ENCODE measurements around the gene SGK1. TPM values are rescaled to one million over a fixed set of nuclear protein-coding genes. Genes with fewer than 3 reads are reported as not detected.

Gene SGK1
- total and polyA plus RNA-seq, 2 donors from 2014 or later, result 142 to 324 TPM

GRCh38 chr6:134168590-134169208 is 149.2 kb downstream of the SGK1 start:
- Histone ChIP-seq H3K36me3 (ENCODE audit: control insufficient read depth in 2 of 3, insufficient read depth in 3 of 3, low read length in 3 of 3) (peaks cover 7 to 55% (median 35%) of the 10 kb centered on the region in 3 donors), H3K9ac (ENCODE audit: low read length in 3 of 3) (peak overlapping the region in 1 of 3 donors; percentile 91), H3K4me3 (ENCODE audit: low read length in 3 of 3) (peak overlapping the region in 2 of 3 donors; percentile 94 to 98), H3K9me3 (ENCODE audit: control insufficient read depth in 2 of 3, insufficient read depth in 1 of 3, low read length in 3 of 3) (no peaks in the 10 kb centered on the region), H3K27me3 (ENCODE audit: control insufficient read depth, insufficient read depth, low read length) (no peaks in the 10 kb centered on the region), H3K27ac (ENCODE audit: low read depth in 2 of 2, low read length in 2 of 2) (peak overlapping the region; percentile 10 to 51), H3K4me1 (ENCODE audit: control insufficient read depth in 2 of 3, insufficient read depth in 2 of 3, low read depth in 1 of 3, low read length in 3 of 3) (peaks cover 2 to 19% (median 3%) of the 10 kb centered on the region in 3 donors)
- TF ChIP-seq CTCF (IDR thresholded peaks at IDR 0.05; ENCODE audit: borderline replicate concordance, extremely low read depth, insufficient read depth), result no peak
- intact Hi-C loops (cut with DNase I), result no loop called here
- FAIRE-seq (no peak), DNase-seq (no peak)

- no peak overlapping the region for H3K4me3 ChIP-seq (ENCODE audit: low read length in 3 of 3)
- no peak for FAIRE-seq
- no peak overlapping the region for H3K27ac ChIP-seq (ENCODE audit: low read depth in 2 of 2, low read length in 2 of 2)
- no peaks in the 10 kb centered on the region for H3K27me3 ChIP-seq (ENCODE audit: control insufficient read depth, insufficient read depth, low read length)
- no peak for TF ChIP-seq CTCF (IDR thresholded peaks at IDR 0.05; ENCODE audit: borderline replicate concordance, extremely low read depth, insufficient read depth)
- peaks cover 4 to 35% (median 24%) of the 10 kb centered on the region in 3 donors for H3K36me3 ChIP-seq (ENCODE audit: control insufficient read depth in 2 of 3, insufficient read depth in 3 of 3, low read length in 3 of 3)
- peaks cover 0 to 19% (median 0%) of the 10 kb centered on the region in 3 donors for H3K4me1 ChIP-seq (ENCODE audit: control insufficient read depth in 2 of 3, insufficient read depth in 2 of 3, low read depth in 1 of 3, low read length in 3 of 3)
- no peak for DNase-seq
- H3K9me3 ChIP-seq (ENCODE audit: control insufficient read depth in 2 of 3, insufficient read depth in 1 of 3, low read length in 3 of 3), result no peaks in the 10 kb centered on the region
- intact Hi-C loops (cut with DNase I), result no loop called here
- H3K9ac ChIP-seq (ENCODE audit: low read length in 3 of 3), result no peak overlapping the region
Observed at GRCh38 chr6:134166511-134167261, 151.2 kb downstream of the SGK1 start.

- DNase-seq, result no peak
- Histone ChIP-seq H3K4me1 (ENCODE audit: control insufficient read depth in 2 of 3, insufficient read depth in 2 of 3, low read depth in 1 of 3, low read length in 3 of 3) (peaks cover 0 to 11% (median 0%) of the 10 kb centered on the region in 3 donors), H3K4me3 (ENCODE audit: low read length in 3 of 3) (no peak overlapping the region), H3K9ac (ENCODE audit: low read length in 3 of 3) (no peak overlapping the region), H3K9me3 (ENCODE audit: control insufficient read depth in 2 of 3, insufficient read depth in 1 of 3, low read length in 3 of 3) (no peaks in the 10 kb centered on the region), H3K27me3 (ENCODE audit: control insufficient read depth, insufficient read depth, low read length) (no peaks in the 10 kb centered on the region), H3K36me3 (ENCODE audit: control insufficient read depth in 2 of 3, insufficient read depth in 3 of 3, low read length in 3 of 3) (peaks cover 0 to 25% (median 16%) of the 10 kb centered on the region in 3 donors), H3K27ac (ENCODE audit: low read depth in 2 of 2, low read length in 2 of 2) (no peak overlapping the region)
- intact Hi-C loops (cut with DNase I), result no loop called here
- TF ChIP-seq CTCF (IDR thresholded peaks at IDR 0.05; ENCODE audit: borderline replicate concordance, extremely low read depth, insufficient read depth), result no peak
- no peak for FAIRE-seq
Observed at GRCh38 chr6:134165561-134166201, 152.2 kb downstream of the SGK1 start.

Data from kidney (tissue), 14 donors.